ENCODE measurements around the gene SIGMAR1.

DNA sequence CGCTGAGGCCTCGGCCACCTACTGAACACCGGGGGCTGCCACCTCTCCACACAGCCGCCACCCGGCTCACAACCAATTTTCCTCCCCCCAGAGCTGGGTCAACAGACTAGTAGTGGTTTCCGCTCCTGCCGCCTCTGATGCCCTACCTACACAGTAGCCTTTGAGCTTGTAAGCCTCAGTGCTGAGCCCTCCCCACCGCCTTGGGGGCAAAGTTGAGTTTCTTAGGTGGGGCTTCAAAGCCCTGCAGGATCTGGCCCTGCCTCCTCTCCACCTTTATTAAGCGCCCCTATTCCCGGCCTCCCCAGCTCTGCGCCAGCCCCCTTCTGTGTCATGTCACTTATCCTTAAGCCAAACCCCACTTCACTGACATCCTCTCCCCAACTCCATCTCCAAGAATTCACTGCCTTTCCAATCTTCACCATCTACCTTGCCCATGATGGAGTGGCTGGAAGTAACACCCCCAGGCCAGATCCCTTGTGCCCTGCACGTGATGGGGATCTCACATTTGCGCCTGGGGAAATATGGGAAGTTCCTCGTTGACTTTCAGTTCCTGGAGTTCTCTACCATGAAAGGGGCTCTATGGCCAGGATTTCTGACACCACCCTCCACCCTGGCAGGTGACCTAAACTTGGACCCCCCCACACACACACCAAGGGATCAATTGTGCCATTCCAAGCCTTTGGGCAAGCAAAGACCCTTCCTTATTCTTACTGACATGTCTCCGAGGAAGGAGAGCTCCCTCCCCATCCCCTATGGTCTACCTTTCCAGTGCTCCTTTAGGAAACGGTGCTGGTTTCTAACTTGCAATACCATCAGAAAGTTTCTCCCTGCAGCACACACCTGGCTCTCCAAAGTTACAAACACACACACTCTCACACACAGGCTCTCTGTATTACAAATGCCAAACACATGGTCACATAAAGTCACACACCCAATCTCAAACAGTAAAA is 45.4 kb downstream of the SIGMAR1 start:
- TF ChIP-seq, protein P1, sequence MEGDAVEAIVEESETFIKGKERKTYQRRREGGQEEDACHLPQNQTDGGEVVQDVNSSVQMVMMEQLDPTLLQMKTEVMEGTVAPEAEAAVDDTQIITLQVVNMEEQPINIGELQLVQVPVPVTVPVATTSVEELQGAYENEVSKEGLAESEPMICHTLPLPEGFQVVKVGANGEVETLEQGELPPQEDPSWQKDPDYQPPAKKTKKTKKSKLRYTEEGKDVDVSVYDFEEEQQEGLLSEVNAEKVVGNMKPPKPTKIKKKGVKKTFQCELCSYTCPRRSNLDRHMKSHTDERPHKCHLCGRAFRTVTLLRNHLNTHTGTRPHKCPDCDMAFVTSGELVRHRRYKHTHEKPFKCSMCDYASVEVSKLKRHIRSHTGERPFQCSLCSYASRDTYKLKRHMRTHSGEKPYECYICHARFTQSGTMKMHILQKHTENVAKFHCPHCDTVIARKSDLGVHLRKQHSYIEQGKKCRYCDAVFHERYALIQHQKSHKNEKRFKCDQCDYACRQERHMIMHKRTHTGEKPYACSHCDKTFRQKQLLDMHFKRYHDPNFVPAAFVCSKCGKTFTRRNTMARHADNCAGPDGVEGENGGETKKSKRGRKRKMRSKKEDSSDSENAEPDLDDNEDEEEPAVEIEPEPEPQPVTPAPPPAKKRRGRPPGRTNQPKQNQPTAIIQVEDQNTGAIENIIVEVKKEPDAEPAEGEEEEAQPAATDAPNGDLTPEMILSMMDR (IDR thresholded peaks at IDR 0.05; ENCODE audit: low read length): no peak
- no peak for TF ChIP-seq EZH2 (IDR thresholded peaks at IDR 0.05; ENCODE audit: borderline replicate concordance, low read length)
